ENCODE results near the gene EPRS1.

The EPRS1 gene

GRCh38 chr1:220007438-220007837, 38.9 kb downstream of the EPRS1 start:
- no peak overlapping the region for H3K4me3 ChIP-seq (ENCODE audit: low read length)
- no peak for DNase-seq (ENCODE audit: low read depth)
- TF ChIP-seq CTCF (IDR thresholded peaks at IDR 0.05; ENCODE audit: insufficient read depth, low read depth, low read length, missing control alignments): no peak

DNA sequence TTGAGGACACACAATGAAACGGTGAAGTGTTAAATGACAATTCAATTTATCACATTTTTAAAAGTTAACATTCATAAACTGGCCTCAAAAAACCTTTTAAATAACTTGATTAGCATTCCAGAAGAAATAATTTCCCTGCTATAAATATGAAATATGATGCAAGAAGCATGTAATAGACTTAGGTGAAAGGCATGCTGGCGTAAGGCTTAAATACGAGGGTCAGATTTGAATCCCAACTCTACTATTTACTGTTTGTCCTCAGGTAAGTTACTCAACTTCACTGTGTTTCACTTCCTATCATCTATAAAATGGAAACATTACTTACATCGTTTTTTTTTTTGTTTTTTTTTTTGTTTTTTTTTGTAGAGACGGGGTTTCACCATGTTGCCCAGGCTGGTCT, 40.8 kb downstream of the EPRS1 start:
- no peak for TF ChIP-seq CTCF (IDR thresholded peaks at IDR 0.05; ENCODE audit: insufficient read depth, low read depth, low read length, missing control alignments)
- H3K4me3 ChIP-seq (ENCODE audit: low read length): no peak overlapping the region
- no peak for DNase-seq (ENCODE audit: low read depth)

- H3K4me3 ChIP-seq (ENCODE audit: low read length): no peak overlapping the region
- no peak for DNase-seq (ENCODE audit: low read depth)
- TF ChIP-seq CTCF (IDR thresholded peaks at IDR 0.05; ENCODE audit: insufficient read depth, low read depth, low read length, missing control alignments): no peak
Observed at GRCh38 chr1:220003610-220004299, 42.5 kb downstream of the EPRS1 start.

- DNase-seq (ENCODE audit: low read depth): no peak
- H3K4me3 ChIP-seq (ENCODE audit: low read length): no peak overlapping the region
- TF ChIP-seq CTCF (IDR thresholded peaks at IDR 0.05; ENCODE audit: insufficient read depth, low read depth, low read length, missing control alignments): no peak
Observed at GRCh38 chr1:220003015-220003414, 43.3 kb downstream of the EPRS1 start.

DNA sequence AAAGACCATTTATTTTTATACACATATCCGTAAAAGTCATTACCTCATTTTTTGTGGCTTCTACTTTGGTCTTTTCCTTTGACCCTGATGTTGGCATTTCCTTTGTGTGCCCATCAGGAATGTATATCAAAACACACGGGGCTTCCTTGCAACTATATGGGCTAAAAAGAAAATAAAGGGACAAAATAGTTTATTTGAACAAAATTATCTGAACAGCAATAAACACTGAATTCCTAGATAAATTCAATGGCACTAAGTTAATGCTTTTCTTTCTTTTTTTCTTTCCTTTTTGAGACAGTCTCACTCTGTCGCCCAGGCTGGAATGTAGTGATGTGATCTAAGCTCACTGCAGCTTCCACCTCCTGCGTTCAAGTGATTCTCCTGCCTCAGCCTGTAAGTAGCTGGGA, 45.2 kb downstream of the EPRS1 start:
- no peak for TF ChIP-seq CTCF (IDR thresholded peaks at IDR 0.05; ENCODE audit: insufficient read depth, low read depth, low read length, missing control alignments)
- no peak overlapping the region for H3K4me3 ChIP-seq (ENCODE audit: low read length)
- no peak for DNase-seq (ENCODE audit: low read depth)

GRCh38 chr1:219999821-220000220, 46.5 kb downstream of the EPRS1 start:
- DNase-seq (ENCODE audit: low read depth): no peak
- TF ChIP-seq CTCF (IDR thresholded peaks at IDR 0.05; ENCODE audit: insufficient read depth, low read depth, low read length, missing control alignments): no peak
- no peak overlapping the region for H3K4me3 ChIP-seq (ENCODE audit: low read length)

All from epithelial cell of esophagus (primary cell).